SHP77 (cell line): ENCODE results near the gene MED14.

Experiments
- DNase-seq, 2 experiments: peaks; one replicate each; lab custom pipeline; 2025; lab: John Stamatoyannopoulos, UW

The MED14 gene

DNA sequence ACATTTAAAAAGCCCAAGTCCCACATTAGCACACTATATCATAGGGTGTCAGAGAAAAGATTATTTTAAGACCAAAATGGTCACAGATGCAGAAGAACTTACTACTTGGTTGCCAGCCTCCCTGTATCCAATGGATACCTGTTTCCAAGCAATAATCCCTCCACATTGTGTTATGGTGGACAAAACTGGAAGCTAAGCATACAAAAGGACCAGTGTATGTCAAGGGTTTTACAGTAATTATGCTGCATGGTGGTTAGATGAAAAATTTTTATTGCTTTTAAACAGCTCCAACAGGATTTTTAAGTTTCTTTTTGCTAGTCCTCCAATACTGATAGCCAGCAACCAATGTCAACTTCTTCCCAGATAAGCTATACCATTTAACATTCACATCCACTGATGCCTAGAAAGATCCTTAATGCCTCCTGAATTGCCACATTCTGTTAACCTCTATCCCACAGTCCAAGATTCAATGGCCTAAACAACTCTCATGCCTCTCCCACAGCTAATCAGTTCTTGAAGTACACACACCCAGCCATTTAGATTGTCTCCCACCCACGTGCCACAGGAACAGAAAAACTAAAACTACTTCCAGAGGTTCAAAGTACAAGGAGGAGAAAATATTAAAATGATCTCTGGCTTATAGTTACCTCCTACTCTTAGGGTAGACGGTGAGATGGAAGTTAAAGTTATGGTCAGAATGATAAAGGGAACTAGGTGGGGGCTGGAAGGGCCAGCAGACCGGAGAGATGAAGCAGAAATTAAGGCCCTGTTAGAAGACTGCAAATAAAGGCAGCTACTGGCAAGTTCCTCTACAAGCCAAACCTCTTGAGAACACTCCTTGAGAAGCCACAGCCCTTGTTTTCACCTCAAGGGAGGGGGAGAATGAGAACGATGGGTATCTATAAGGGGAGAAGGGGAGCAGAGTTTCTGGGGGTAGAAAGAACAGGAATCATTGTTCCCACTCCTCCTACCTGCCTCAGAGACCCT lies 5.5 kb downstream of the MED14 start:
- no peak for DNase-seq

DNA sequence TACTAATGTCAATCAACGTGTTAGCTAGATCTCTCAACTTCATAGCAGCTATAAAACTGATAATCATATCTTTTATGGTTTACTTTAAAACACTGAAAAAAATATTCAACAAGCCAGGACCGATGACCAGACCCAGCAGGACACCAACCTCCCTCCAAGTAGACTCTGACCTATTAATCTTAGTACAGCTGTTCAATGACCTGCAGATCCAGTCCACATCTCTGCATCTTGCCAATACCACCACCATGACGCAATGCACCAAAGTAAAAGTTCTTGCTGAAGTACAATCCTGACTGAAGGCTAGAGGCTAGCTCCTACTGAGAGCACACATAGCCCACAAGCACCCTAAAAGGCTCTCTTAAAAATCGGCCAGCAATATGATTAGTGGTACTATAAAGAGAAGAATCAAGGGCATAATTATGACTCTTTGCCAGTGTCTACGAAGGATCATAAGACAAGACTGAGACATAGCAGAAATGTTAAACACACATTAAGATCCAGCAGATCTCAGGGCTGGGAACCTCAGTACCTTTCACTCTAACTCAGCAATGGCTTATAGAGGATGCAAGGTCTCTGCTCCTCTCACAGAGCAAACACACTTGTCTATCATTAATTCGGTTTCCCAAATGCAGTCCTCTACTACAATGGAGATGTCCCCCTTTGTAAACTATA lies 7.6 kb downstream of the MED14 start:
- DNase-seq: no peak

DNA sequence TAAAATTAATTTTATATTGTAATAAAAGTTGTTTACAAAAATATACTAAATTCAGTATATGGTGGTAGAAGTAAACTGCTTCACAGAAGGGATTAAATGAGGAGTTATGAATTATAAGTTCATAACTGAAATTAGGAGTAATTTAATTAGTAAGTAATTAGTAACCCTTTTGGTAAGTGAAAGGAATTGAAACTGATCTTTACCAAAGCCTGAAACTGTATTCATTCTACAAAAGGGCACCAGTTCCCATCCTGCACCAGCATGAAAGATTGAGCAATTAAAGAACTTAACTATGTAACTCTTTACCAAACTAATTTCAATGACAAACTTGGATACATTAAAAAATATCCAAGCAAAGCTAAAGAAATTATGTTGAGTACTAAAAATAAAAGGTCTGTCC lies 8.2 kb downstream of the MED14 start:
- no peak for DNase-seq

DNA sequence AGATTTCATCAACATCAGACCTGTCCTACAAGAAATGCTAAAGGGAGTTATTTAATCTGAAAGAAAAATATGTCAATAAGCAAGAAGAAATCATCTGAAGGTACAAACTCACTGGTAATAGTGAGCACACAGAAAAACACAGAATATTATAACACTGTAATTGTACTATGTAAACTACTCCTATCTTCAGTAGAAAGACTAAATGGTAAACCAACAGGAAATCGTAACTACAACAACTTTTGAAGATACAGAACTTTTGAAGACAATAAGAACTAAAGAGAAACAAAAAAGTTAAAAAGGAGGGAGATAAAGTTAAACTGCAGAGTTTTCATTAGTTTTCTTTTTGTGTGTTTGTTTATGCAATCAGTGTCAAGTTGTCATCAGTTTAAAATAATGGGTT lies 12.4 kb downstream of the MED14 start:
- DNase-seq: no peak

DNA sequence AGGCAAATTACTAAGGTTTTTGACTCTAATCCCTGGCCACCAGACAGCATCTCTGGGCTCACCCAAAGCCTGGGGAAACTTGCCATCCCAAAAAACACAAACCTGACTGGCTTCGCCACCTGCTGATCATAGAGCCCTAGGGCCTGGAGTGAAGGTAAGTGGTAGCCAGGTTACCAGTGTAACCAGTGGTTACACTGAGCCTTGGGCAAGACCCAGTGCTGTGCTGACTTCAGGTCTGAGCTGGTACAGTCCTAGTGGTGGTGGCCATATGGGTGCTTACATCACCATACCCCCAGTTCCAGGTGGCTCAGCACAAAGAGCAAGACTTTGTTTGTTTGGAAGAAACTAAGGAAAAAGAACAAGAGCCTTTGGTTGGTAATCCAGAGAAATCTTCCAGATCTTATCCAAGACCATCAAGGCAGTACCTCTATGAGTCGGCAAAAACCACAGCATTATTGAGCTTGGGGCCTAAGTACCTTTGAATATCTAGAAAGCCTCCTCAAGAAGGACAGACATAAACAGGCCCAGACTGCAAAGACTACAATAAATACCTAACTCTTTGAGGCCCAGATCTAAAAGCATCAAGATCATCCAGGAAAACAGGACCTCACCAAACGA lies 13.7 kb downstream of the MED14 start:
- no peak for DNase-seq

DNA sequence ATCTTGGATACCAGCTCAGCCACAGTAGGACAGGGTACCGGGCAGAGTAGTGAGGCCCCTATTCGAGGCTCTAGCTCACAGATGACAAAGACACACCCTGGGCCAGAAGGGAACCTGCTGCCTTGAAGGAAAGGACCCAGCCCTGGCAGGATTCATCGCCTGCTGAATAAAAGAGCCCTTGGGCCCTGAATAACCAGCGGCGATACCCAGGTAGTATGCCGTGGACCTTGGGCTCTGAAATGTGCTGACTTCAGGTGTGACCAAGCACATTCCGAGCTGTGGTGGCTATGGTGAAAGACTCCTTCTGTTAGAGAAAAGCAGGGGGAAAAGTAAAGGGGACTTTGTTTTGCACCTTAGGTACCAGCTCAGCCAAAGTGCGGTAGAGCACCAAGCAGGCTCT lies 14.6 kb downstream of the MED14 start:
- DNase-seq: no peak

DNA sequence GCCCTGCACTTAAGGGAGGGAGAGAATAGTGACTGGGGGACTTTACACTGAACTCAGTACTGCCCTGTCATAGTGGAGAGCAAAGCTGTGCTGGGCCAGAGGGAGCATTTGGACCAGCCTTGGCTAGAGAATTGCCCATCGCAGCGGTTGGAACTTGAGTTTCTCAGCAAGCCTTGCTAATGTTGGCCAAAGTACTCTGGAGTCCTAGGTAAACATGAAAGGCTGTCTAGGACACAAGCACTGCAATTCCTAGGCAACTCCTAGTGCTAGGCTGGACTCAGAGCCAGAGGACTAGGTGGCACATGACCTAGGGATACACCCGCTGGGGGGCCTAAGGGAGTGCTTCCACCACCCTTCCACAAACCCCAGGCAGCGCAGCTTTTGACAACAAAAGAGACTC lies 15.0 kb downstream of the MED14 start:
- no peak for DNase-seq

DNA sequence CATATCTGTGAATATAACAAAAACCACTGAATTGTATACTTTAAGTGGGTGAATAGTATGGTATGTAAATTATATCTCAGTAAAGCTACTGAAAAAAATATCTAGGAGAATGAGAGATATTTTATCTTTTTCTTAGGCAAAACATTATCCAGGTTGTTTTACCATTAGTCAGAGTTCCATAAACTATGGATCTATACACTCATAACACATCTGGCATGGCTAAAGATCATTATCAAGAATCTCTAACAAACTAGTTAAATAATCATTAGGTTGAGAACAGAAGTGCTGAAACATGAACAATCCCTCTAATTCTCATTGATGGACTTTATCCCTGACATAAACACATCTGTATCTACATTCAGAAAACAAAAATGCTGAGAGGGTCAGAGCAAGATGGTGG lies 15.6 kb downstream of the MED14 start:
- DNase-seq: no peak

DNA sequence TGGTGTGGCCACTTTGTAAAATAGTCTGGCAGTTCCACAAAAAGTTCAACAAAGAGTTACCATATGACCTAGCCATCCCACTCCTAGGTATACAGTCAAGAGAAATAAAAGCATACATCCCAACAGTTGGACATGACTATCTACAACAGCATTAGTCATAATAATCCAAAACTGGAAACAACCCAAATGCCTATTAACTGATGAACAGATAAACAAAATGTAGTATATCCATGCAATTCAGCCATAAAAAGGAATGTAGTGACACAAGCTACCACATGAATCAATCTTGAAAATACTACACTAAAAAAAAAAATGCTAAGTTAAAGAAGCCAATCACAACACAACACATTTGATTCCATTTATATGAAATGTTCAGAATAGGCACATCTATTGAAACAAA lies 16.1 kb downstream of the MED14 start:
- no peak for DNase-seq

DNA sequence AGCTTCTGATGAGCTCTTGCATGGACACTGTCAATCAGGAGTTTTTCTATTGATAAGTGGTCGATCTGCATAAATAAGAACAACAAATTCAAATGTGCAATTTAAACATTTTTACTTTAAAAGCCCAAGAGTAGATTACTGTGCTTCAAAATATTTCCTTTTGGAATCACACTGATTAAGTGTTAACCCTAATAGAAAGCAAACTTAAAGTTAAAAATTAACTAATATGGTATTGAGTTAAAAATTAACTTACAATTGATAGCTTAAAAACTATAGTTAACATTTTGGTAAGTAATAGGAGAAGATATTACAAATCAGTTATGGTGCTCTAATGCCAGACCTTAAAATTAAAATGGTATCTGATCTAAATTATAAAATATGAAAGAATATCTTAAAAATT lies 25.9 kb downstream of the MED14 start:
- DNase-seq: no peak

DNA sequence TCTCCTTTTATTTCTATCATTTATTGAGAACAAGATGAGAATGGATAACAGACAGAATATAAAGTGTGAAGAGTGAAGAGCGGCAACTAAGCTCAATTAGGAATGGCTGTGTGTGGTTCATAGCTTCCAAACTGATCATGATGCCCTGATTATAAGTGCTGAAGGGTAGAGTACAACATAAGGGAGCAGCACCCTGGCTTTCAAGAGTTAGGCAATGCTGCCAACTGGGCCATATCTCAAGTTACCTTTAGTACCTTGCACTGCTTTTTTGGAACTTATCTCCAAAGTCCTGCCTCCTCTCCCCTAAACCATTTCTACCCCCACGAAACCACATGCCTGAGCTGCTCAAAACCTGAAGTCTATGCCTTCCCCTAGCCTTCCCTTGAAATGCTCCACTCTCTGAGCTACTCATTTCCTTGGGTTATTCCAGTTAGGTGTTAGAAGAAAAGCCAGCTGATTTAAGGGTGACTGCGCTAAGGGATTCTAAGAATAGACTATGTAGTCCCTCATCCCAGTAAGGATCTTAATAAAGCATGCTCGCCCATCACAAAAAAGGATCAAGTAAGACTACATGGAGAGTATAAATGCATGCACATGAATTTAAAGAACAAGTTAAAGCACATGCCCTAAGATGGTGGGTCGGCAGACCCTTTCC lies 29.6 kb downstream of the MED14 start:
- no peak for DNase-seq

DNA sequence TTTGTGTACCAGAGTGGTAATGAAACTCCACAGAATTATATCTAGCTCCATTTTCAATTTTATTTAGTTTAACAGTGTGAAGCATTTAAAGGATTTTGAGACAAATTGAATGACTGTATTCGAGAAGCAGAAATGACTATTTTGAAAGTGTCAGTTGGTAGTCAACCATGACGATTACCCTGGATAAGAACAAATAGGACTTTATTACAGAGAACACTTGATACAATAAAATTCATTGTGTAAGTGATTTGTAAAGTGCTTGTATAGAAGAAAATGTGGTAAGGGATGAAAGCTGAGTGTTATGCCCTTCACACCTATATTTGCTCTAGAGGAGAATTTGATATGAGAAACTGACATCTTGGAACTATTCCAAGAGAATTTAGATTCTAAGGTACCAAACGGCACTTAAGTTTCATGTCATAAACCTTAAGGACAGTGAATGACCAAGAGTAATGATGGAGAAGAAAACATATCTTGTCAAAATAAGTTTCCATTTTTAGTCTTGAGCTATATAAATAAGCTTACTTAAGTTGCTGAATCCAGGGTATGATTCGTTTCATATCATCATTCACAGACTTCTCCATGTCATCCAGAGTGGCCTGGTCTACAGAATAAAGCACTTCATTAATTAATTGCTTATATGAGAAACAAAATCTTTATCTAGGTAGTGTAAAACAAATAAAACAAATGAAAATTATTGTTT lies 34.6 kb downstream of the MED14 start:
- DNase-seq: no peak

DNA sequence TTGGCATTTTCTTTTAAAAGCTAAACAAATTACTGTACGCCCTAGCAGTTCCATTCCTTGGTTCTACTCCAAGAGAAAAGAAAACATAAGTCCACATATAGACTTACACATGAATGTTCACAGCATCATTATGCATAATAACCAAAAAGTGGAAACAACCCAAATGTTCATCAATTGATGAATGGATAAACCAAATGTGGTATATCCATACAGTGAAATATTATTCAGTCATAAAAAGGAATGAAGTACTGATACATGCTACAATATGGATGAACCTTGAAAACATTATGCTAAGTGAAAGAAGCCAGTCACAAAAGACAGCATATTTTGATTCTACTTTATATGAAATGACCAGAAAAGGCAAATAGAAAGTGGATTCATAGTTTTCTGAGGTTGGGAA lies 36.5 kb downstream of the MED14 start:
- DNase-seq: no peak

DNA sequence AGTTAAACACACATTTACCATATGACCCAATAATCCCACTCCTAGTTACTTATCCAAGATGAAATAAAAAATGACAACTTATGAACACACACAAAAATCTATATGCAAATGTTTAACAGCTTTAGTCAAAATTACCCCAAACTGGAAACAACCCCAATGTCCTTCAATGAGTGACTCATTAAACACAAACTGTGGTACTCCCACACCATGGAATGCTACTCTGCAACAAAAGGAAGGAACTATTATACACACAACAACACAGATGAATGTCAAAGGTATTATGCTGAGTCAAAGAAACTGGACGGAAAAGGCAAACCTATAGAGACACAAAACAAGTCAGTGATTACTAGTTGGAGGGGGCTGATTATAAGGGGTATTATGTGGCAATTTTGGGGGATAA lies 40.5 kb downstream of the MED14 start:
- DNase-seq: no peak

DNA sequence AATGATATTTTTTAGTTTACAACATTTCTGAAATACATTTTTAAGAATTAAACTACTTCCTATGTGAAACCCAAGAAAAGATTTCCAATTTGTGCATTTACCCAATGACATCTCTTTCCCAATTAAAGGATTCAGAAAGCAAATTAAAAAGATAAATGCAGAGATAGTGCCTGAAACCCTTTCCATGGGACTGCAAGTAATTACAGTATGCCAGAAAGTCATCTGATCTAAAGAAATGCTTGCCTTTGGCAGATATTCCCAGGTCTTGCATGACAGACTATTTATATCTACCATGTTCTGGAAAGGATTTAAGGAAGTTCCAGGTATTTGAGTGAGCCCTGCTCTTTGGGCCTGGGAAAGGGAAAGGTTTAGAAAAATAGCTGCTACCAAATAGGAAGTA lies 46.4 kb downstream of the MED14 start:
- DNase-seq: no peak

DNA sequence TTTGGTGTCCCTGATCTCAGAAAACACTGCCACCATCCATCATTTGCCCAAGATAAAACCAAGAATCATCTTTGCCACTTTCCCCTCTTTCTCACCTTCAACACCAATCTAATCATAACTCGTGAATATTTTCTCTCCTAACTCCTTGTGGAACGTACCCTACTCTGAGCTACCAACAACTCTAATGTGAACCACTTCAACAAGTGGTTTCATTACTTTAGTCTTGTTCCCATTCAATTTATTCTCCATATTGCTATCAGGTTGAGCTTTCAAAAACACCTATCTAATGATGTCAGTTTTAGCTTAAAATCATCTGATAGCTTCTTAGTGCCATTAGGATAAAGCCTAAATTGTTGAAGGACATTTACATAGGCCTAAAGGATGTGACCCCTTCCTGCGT lies 48.2 kb downstream of the MED14 start:
- DNase-seq: no peak

DNA sequence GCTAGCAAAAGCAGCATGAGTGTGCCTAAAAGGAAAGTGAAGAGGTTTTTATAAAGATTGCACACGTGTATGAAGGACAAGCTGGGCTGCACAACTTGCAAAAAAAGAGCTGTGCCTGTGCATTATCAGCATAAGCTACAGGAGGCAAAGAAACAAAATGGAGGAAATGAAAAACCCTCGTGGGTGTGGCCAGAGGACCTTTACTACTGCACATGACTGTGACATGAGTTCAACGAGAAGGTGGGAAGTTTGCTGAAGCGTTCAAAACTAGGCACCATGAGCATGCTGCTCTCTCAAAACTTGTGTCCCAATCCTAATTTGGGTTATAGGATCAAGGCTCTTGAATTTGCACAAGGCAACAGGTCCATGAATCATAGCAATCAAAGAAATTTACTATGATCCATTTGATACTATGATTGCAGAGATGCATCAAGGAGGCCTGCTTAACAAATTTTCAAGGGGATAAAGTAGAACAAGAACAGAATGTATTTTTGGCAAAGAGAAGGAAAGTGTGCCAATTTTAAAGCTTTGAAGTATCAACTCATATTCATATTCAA lies 49.9 kb downstream of the MED14 start:
- no peak for DNase-seq

DNA sequence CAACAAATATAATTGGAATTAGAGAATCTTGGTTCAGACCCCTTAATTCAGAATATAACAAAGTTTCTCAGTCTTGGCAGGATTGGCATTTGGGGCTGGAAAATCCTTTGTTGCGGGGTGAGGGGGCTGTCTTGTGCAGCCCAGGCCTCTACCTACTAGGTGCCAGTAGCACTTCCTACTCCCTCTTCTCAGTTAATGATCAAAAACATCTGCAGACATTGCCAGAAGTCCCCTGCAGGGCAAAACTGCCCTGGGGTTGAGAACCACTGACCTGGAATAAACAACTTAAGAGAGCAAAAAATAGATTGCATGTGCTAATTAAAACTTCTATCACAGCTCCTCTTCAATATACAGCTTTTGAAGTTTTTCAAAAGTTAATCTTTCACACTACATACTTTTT lies 51.2 kb downstream of the MED14 start:
- no peak for DNase-seq

DNA sequence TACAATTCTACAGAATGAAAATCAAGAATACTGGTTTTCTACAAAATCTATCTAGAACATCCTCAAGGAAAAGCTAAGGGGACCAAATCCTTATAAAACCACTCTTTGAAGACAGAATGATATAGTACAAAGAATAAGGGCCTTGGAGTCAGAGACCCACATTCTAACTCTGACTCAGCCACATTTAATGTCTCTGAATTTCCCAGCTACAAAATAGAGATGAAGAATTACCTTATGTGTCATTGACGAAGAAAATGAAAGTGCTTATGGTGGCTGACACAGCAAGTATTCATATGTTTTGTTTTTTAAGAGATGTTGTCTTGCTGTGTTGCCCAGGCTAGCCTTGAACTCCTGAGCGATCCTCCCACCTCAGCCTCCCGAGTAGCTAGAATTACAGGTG lies 52.1 kb downstream of the MED14 start:
- DNase-seq: no peak

DNA sequence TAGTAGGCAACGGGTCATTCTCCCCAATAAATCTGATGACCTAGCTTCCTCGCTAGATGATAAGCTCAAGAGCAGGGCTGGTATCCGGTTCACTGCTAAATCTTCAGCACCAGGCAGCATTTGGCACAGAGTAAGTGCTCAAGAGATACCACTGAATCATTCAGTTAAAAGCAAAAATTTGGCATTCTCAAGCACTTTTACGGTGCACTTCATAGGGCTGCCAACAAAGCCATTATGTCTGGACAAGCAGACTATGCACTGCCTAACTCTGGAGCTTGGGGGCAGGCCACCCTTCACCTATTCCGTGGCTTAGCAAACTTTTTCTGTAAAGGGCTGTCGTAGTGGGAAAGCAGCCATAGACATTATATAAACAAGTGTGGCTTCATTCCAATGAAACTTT lies 64.2 kb downstream of the MED14 start:
- no peak for DNase-seq

DNA sequence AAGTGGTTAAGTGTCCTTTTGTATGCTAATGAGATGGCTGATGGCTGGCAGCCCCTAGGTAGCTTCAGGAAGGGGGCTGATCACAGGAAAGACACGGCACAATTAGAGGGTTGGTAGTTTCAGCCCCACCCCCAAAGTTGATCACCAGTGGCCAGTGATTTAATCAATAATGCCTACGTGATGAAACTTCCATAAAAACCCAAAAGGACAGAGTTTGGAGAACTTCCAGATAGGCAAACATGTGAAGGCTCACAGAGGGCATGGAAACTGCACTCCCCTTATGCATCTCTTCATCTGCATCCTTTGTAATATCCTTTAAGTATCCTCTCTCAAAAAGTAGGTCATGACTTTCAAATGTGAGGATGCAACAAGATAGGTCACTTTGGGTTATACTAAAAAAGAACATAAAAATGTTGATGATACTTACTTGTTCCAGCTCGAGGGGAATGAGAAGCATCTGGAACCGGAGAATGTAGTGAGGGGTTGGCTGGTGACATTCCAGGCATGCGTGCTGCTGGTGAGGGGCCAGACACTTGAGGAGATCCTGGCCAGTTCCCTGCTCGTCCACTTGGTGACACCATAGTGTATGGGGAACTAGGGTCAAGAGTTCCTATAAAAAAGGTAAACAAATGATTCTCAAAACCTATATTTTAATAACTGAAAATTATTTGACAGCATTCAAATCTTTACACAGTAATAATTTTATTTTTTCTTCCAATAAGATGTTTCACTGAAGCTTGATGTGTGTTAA lies 71.3 kb downstream of the MED14 start:
- DNase-seq: no peak
